Astrocyte of the hippocampus (primary cell): ENCODE measurements around the gene ZDHHC8.
A peak's percentile ranks its signal among the peaks of the same experiment; 100 is the strongest.
"Not testable (repeated sequence)": the region's sequence is repeated elsewhere in the genome, so short reads cannot be mapped to it uniquely, and the experiment has no call there.

Experiments used
- DNase-seq: peaks from one replicate; pipeline ENCODE4 v3.0.0; 2011; ENCODE audit warnings: low read depth, low spot score

The ZDHHC8 gene

GRCh38 chr22:20158391-20159036 is 26.9 kb downstream of the ZDHHC8 start:
- DNase-seq: no peak

GRCh38 chr22:20159076-20159475 is 27.5 kb downstream of the ZDHHC8 start:
- no peak for DNase-seq

- DNase-seq: not testable (repeated sequence)
Measured at GRCh38 chr22:20159531-20159930, 27.9 kb downstream of the ZDHHC8 start.

GRCh38 chr22:20160041-20160440 is 28.4 kb downstream of the ZDHHC8 start:
- DNase-seq: no peak

GRCh38 chr22:20164863-20165262 is 33.3 kb downstream of the ZDHHC8 start:
- DNase-seq: no peak

- no peak for DNase-seq
Measured at GRCh38 chr22:20165421-20165820, 33.8 kb downstream of the ZDHHC8 start.

- DNase-seq: no peak
Measured at GRCh38 chr22:20165913-20166312, 34.3 kb downstream of the ZDHHC8 start.

- DNase-seq: no peak
Measured at GRCh38 chr22:20166703-20167102, 35.1 kb downstream of the ZDHHC8 start.

- no peak for DNase-seq
Measured at GRCh38 chr22:20167643-20168322, 36.2 kb downstream of the ZDHHC8 start.

- no peak for DNase-seq
Measured at GRCh38 chr22:20169253-20169822, 37.7 kb downstream of the ZDHHC8 start.

- no peak for DNase-seq
Measured at GRCh38 chr22:20170170-20170569, 38.6 kb downstream of the ZDHHC8 start.

GRCh38 chr22:20171288-20172140 is 39.9 kb downstream of the ZDHHC8 start:
- no peak for DNase-seq

GRCh38 chr22:20172141-20172613 is 40.6 kb downstream of the ZDHHC8 start:
- no peak for DNase-seq

GRCh38 chr22:20173246-20173645 is 41.6 kb downstream of the ZDHHC8 start:
- DNase-seq: no peak

GRCh38 chr22:20173772-20174171 is 42.2 kb downstream of the ZDHHC8 start:
- no peak for DNase-seq

GRCh38 chr22:20174785-20175596 is 43.4 kb downstream of the ZDHHC8 start:
- peak; percentile 38 for DNase-seq

- no peak for DNase-seq
Measured at GRCh38 chr22:20175597-20175900, 43.9 kb downstream of the ZDHHC8 start.

GRCh38 chr22:20176421-20177085 is 44.9 kb downstream of the ZDHHC8 start:
- no peak for DNase-seq

GRCh38 chr22:20177217-20177911 is 45.8 kb downstream of the ZDHHC8 start:
- DNase-seq: no peak
